ENCODE data around the gene ARL15.

DNA sequence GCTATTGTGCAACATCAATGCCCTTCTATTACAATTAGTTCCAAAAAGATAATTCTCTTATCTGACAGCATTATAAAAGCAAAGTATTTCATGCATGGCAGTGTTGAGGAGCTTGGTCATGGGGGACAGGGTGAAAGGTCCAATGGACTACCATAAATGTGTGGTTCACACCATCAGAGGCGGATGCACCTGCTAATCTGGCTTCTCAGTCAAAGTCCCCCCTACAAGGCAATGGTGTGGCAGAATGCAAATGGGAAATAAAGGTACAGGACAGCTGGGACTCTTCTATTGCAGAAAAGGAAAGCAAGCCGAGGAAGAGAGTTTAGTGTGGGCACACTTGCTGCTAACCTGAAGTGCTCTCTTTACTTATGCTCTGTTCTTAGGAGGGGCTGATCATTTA lies 380.8 kb downstream of the ARL15 start:
- TF ChIP-seq JUN (IDR thresholded peaks at IDR 0.05; ENCODE audit: borderline replicate concordance, insufficient read depth, insufficient read length, low read depth): no peak
- TF ChIP-seq POLR2A (IDR thresholded peaks at IDR 0.05; ENCODE audit: low read depth, low read length): no peak

All from endothelial cell of umbilical vein (primary cell).